Epithelial cell of alveolus of lung (primary cell): ENCODE measurements around the gene INO80C. TPM values are rescaled to one million over a fixed set of nuclear protein-coding genes. Genes with fewer than 3 reads are reported as not detected.

ENCODE experiments used
- total RNA-seq: library from RNA; depleted of rRNA; stranded (reverse); fragments of >200 nt; gene quantifications from 2 replicates; pipeline ENCODE4 v1.2.1, GENCODE V29; 2015

Gene INO80C
- total RNA-seq: 5.2 and 5.8 TPM in 2 replicates

GRCh38 chr18:35497370-35498197 lies at the start of gene INO80C:
INO80C (minus strand) TSS chr18:35497960; CDS start chr18:35497874, 86 bp downstream.

Other genes with a start within 250 kb of the INO80C start
- gene ZSCAN30, start 207.7 kb downstream of the INO80C start, total RNA-seq: 15.1 and 21.6 TPM in 2 replicates
- gene ZNF24, start 153.5 kb downstream of the INO80C start, total RNA-seq: 22.6 and 31.5 TPM in 2 replicates
- gene ZNF396, start 120.6 kb downstream of the INO80C start, total RNA-seq: 0.78 and 1.4 TPM in 2 replicates
- gene GALNT1, start 83.8 kb upstream of the INO80C start, total RNA-seq: 46.2 and 64.6 TPM in 2 replicates